GM12864 (cell line): ENCODE measurements around the gene RBP3.

Experiments
- DNase-seq: peaks from one replicate; pipeline ENCODE4 v3.0.0-alpha.2; 2011; ENCODE audit warnings: low read depth
- H3K4me3 ChIP-seq: 2 replicates; pipeline ENCODE4 v1.5.1; 2011; ENCODE audit warnings: mild to moderate bottlenecking, low read depth, low read length, control low read depth
- CTCF ChIP-seq: IDR thresholded peaks from 2 replicates; pipeline ENCODE4 v1.5.1; 2011; ENCODE audit warnings: low read depth, mild to moderate bottlenecking, moderate library complexity, low read length, control low read depth, inconsistent platforms; ENCODE audit errors: missing control alignments

The RBP3 gene

GRCh38 chr10:47334466-47335295, 13.5 kb upstream of the RBP3 start:
- TF ChIP-seq CTCF, result no peak
- no peak overlapping the region for H3K4me3 ChIP-seq
- DNase-seq, result no peak

- no peak overlapping the region for H3K4me3 ChIP-seq
- no peak for TF ChIP-seq CTCF
- no peak for DNase-seq
Observed at GRCh38 chr10:47335906-47336305, 12.3 kb upstream of the RBP3 start.

DNA sequence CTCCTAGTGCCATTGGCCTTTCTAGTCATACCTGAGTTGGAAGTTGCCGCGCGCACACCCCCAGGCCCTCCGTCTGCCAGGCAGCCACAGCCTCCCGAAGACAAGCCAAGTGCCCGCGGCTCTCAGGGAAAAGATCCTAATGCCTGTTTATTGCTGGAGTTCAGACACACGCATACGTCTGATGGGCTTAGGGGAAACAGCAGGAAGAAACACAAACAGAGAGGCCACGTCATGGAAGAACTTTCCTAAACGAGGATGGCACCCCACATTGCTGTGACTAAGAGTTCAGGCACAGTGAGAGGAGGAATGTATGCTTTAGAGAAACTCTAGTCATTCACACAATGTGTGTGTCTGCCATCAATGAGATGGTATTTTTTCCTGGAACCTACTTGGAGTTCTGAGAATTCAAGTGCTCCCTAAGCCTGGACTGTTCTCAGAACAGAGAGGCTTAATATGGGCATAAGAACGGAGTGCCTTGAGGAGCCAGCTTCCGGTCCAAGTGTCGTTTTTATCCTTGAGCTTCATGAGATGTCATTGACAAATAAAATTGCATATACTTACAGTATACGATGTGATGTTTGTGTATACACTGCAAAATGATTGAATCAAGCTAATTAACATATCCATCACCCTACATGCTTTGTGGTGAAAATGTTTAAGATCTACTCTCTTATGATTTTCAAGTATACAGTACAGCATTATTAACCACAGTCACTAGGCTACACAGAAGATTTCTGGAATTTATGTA, 11.6 kb upstream of the RBP3 start:
- H3K4me3 ChIP-seq, result no peak overlapping the region
- DNase-seq, result no peak
- TF ChIP-seq CTCF, result no peak

DNA sequence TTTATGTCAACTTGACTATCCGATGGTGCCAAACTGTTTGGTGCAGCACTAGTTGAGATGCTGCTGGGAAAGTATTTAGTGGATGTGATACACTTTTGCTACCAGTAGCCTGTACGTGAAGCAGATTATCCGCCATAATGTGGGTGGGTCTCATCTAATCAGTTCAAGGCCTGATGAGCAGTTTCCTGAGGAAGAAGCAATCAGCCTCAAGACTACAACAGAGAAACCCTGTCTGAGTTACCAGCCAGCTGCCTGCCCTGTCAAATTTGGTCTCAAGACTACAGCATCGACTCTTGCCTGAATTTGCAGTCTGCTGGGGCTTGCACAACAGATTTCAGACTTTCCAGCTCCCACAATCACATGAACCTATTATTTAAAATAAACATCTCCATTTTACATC, 10.9 kb upstream of the RBP3 start:
- DNase-seq, result no peak
- no peak overlapping the region for H3K4me3 ChIP-seq
- TF ChIP-seq CTCF, result no peak

GRCh38 chr10:47339186-47339735, 8.9 kb upstream of the RBP3 start:
- no peak for TF ChIP-seq CTCF
- H3K4me3 ChIP-seq, result no peak overlapping the region
- no peak for DNase-seq

DNA sequence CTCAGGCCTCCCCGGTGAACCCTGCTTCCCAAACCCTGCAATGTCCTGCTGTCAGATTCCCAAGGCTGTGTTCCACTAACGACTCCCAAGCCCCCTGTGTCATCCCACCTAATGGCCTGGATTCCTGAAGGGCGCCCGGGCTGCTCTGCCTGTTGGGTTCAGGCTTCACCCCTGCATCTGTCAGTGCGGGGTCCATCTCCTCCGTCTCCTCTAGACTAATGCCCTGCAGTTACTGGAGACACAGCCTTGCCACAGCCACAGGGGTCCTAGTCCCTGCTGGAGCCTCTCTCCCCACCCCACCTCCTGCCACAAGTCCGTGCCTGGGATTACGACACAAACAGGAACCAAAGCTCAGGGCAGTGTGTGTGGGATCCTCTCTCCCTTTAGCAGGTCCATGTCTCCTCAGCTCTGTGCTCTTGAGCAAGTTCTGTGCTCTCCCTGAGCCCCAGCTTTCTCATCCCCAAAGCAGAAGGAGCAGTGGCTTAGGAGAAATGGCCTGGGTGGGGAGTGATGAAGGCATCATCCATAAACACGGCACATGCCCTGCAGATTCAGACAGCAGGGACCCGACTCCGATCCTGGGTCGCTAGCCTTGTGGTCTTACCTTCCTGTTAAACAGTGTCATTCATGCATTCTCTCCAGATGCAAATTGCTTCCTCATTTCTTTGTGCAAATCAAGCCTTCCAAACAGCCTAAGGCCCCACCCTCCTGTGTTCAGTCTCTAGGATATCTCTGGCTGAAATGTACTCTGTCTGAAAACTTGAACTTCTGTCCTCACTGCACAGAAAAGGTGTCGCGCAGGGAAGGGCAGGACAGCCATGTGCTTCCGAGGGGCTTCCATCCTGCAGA, 8.2 kb upstream of the RBP3 start:
- no peak for TF ChIP-seq CTCF
- DNase-seq, result no peak
- H3K4me3 ChIP-seq, result no peak overlapping the region
